HG02642 (cell line): ENCODE measurements around the gene MOV10L1.

ENCODE experiments used
- ATAC-seq: cut with Tn5 transposase; IDR thresholded peaks from one replicate; pipeline ENCODE4 v1.9.1; 2021; ENCODE audit warnings: mild to moderate bottlenecking; ENCODE audit not compliant: unreplicated experiment, poor library complexity

The MOV10L1 gene

DNA sequence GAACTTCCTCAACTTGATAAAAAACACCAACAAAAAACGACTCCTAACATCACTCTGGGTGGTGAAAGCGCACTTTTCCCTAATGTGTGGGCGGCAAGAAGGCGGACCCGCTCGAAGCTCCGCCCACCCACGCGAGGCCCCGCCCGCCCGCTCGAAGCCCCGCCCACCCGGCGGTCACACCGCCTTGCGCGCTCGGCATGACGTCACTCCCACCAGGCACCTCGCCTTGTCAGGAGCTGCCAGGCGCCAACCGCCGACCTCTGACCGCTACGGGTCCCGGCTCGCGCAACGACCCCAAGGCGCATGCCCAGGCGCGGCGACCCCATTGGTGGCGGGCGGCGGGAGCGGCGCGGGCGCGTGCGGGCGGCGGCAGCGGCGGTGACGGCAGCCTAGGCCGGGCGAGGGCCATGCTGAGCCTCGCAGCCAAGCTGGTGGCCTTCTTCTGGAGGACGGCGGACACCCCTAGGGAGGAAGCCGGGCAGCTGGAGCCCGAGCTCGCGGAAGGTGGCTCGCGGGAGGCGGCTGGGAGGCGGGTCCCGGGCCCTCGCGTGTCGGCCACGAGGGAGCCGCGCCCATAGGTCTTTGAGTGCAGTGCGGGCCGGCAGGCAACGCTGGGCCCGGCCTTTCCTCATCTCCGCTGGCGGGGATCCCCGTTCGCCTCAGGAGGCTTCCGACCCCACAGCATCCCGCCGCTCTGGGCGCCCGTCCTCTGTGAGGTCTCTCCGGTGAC lies at the start of gene MOV10L1:
TSS of gene MOV10L1 (plus strand) at position 325 of the 730 bp plus-strand sequence. CDS start at position 408, 83 bp downstream.
- no peak for ATAC-seq

DNA sequence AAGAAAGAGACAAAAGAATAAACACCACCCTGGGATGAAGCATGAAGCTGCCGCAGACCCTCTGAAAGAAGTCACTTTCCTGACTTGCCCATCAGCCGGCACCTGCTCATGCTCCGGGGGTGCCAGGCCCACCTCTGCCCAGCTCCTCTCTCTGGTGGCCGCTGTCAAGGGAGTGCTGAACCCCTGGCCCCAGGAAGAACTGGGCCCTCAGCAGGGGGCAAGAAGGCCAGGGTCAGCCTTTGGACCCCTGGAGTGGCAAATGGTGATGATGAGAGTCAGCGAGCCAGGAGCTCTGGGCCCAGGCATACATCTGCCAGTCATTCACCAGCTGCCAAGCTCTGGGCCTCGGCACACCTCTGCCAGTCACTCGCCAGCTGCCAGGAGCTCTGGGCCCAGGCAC lies 49.1 kb upstream of the MOV10L1 start:
- no peak for ATAC-seq

DNA sequence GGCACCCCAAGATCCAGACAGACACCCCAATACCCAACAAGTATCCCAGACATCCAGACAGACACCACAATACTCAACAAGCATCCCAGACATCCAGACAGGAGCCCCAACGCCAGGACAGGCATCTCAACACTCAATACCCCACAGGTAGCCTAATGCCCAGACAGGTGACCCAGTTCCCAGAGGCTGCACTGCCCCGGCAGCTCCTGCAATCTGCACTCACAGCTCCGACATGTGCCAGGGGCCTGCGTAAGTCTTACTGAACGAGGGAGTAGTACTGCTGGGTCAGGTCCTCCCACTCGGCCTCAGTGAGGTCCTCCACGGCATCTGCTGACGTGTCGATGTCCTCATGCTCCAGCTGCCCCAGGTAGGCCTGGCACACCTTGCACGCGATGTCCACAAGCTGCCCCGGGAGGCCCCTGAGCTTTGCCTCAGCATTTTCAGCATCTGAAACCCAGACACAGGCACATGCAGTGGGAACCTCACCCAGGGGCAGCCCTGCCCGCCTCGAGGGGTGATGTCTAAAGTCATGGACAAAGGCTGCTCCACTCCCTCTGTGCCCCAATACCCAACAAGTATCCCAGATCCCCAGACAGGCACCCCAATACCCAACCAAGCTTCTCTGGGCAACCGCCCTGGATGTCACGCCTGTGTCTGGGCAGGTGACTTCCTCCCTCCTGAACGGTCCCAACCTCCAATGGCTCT lies 48.3 kb upstream of the MOV10L1 start:
- ATAC-seq, result no peak

DNA sequence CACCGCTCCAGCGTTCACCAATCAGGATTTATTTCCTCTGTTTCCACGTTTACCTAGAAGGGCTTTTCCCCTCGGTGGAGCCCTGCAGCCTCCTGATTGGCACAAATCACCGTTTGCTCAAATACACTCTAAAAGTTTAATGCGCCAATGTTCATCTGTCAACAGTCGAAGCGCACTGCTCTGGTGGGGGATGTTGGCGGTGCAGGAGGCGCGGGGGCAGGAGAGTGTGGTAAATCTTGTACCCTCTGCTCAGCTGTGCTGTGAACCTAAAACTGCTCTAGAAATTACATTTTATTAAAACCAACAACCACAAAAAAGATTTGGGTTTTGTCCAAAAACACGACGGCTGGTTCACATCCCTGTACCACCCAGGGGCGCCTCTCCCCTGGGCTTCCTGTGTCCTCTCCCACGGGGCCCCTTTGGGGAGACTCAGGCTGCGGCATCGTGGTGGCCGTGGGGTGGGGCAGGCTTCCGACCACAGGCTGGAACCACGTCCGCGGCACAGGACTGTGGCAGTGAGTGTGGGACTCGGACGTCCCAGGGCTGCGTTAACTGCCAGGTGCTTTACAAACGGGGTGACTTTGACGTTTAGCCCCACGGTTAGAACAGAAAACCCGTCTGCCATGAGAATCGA lies 45.2 kb upstream of the MOV10L1 start:
- ATAC-seq, result no peak

DNA sequence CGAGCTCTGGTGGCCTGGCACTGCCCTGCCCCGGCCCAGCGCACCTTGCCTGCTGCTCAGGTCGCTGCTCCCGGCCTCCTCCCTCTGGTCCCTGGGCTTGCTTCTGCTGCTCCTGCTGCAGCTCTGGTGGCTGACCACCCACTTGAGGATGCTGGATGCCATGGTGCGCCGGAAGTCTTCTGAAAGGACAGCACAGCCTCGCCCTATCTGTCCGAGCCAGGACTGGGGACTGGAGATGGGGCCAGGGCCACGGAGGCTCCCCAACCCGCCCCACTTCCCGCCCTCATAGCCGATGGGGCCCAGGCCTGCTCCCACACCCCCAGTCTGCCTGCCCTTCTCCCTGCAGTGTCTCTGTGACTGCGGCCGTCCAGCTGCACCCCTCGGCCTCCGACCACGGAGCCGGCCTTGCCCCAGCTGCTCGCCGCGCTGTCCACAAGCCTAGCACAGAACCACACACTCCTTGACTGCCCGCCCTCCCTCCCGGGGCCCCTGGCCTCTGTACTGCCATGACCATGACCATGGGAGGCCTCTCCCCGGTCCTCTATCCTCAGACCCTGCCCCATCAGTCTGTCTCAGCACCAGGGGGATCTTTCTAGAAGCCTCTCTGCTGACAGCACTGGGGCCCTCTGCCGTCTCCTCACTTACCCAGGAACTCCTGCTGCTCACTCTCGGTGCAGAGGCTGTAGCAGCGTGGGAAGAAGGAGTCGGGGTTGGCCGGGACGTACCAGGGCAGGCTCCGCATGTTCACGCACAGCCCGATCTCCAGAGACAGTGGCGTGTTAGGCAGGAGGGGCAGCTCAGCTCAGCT lies 44.4 kb upstream of the MOV10L1 start:
- ATAC-seq, result no peak

DNA sequence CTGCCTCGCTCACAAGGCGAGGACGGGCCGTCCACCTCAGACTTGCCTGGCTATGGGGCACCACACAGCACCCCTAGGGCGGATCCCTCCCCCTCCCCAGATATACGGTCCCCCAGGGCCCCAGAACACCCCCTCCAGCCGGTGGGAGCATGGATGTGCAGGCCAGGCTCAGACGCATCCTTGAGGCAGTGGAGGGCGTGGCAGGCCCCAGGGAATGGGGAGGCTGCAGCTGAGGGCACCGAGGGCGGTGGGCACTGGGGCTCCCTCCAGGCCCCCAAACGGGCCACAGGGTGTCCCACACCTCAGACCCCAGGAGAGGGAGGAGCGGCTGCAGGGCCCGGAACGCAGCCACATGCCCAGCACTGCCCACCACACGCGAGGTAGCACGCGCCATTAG lies 43.8 kb upstream of the MOV10L1 start:
- no peak for ATAC-seq

DNA sequence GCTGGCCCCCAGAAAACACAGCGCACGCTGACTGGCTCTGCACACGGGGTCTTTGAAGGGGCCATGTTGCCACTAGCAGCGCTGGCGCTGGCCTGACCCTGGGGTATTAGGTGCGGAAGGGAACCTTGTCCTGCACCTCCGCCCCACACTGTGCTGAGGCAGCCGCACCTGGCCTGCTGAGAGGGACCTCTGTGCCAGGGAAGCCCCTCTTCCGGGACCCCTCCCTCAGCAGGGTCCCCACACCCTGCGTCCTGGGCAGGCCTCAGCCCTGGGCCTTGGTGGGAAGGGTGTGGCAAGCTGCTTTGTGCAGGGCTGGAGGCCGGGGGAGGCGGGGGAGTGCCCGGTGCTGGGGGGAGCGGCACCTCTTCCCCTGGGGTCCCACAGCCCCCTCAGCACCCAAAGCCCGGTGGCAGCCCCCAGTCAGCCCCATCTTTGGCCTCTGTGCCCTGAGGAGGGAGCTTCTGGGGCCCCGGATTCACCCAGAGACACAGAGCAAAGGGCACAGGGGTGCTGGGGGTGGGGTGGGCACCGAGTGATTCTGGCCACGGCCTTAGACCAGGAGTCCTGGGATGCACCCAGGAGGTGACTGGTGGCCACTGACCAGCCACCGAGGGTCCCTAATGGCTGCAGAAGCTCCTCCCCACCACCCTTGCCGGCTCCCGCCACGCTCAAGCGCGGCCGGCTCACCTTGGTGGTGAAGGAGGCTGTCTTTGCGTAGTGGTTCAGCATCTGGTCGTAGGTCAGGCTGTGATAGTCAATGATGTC lies 43.1 kb upstream of the MOV10L1 start:
- no peak for ATAC-seq

DNA sequence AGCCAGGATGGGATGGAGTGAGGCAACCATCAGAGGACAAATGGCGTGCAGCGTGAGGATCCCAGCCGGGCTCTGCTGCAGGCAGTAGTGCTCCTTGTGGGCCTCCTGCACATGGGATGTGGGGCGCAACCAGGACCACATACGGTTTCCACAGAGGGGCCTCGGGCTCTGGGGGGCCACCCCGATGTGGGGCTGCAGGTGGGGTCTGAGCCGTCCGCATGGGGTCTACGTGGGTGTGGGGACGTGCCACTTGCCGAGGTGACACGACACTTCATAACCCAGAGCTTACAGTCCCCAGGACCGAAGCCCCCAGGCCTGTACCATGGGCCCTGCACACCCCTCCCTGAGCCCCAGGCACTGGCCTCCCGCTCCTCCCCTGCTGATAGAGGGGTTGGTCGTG lies 42.5 kb upstream of the MOV10L1 start:
- ATAC-seq, result no peak

DNA sequence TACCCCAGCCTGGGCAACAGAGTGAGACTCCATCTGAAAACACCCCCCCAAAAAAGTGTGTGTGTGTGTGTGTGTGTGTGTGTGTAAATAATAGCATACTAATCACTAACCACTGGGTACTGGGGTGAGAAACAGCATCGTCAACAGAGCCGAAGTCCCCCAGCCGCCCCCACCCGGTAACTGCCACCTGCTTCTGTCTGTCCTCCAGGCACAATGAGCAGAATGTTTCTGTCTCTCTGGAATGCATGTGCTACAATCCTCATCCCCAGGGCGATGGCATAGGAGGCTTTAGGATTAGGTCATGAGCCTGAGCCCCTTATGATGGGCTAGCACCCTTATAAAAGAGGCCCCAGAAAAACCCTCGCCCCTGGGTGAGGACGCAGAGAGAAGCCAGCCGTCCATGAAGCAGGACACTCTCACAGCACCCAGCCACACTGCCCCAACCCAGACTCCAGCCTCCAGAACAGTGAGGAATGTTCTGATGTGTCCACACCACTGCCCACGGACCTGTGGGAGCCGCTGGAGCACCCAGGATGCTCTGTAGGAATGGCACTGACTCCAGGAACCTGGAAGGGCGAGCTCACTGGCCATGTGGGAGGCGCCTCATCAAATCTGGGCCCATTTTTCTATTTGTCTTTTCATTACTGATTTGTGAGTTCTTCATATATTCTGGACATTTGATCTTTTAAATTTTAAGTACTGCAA lies 41.6 kb upstream of the MOV10L1 start:
- ATAC-seq, result no peak

DNA sequence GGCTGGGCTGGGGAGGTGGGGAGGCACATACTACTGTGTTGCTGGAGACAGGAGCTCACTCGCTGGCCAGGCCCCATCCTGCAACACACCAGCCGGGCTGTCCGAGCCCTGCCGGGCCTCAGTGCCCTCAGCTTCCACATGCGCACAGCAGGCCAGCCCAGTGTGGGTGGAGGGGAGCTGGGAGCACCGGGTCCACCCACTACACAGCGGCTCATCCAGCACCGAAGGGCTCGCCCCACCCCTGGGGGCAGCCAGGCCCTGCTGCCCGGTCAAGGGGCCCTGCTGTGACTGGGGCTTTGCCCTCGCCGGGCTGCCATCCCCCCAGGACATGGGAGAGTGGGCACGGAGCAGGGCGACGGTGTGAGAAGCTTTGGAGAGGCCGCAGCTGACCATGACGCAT lies 41.0 kb upstream of the MOV10L1 start:
- ATAC-seq, result no peak

DNA sequence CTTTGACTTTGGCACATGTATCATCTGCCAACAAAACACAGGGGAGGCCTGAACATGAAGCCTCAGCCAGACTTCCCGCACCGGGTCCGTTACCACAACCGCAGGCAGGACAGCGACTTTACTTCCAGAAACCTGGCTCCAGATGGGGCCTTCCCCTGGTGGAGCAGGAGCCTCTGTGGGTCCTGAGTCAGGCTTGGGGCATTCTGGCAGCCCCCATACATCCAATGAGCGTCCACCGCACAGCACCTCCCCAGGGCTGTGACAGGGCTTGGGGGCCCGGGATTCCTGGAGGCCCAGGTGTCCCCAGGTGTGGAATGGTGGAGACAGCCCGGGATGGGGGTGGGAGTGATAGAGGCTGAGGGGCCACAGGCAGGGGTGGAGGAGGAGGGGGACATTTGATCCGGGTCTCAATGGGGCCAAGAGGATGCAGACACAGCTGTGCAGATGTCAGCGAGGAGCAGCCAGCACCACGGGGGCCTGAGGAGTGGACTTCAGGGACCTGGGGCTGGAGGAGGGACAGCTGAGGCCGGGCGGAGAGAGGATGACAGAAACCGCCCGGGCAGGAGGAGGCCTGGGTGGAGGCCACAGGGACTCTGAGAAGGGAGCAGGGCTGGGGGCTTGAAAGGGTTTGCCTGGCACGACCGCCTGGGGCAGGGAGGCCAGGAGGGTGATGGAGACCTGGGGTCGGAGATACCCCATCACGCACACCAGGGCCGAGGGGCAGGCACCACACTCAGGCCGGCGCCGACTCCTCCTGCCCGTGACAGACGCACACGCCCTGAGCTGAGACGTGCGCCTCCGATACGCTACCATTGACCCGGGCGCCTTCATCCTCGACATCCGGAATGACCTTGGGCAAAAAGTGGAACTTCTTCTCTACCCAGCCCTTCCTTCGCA lies 40.3 kb upstream of the MOV10L1 start:
- no peak for ATAC-seq

DNA sequence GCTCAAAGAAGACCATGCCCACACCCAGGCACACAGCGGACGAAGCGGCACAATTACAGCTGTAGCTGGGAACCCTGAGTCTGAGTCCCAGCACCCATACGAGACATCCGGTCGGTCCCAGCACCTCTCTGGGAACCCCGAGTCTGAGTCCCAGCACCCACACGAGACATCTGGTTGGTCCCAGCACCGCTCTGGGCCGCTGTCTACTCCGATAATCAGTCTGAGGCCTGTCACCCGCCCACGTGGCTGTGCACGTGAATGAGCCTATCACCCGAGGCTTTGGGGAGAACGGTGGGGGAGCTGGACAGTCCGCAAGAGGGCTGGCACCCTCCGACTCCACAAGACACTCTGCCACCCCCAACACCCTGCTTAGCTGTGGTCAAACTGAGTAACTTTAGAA lies 37.9 kb upstream of the MOV10L1 start:
- ATAC-seq, result no peak

DNA sequence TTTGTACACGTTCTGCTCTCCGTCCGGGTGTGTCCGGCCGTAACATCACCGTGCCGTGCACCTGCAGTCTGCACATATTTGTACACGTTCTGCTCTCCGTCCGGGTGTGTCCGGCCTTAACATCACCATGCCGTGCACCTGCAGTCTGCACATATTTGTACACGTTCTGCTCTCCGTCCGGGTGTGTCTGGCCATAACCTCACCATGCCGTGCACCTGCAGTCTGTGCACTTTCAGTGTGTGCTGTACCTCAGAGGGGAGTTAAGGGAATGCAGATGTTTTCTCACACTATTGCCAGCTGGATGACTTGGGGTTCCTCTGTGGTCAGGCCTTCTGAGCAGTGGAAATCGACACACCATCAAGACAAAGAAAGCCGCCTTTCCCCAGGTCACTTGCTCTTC lies 35.9 kb upstream of the MOV10L1 start:
- ATAC-seq, result no peak

DNA sequence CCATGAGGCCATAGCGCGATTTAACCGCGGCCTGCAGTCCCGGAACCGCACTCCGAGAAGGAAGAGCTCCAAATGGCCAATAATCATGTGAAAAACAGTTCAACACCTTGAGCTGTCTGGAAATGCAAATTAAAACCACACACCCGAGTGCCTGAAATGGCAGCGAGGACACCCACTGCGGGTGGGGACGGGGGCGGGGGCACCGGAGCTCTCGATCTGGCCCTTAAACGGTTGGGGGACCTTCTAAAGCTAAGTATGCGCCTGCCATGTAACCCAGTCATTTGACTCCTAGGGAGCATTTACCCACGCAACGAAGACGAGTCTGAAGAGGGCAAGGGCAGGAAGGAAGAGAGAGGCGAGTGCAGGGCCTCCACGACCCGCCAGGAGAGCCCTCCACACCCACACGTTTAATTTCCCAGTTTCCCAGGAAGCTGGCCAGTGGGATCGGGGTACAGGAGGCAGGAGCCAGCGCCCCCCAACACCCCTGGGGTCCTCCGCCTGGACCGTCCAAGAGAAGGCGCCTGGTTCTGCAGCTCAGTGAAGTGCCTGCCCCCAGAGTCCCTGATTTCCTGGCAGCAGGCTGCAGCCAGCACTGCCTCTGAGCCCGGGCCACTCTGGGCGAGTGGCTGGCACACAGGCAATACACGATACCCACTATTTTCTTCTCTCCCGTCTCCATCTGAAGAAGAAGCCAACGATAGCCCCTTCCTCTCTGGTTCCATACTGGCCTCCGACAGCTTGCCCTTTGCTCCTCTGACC lies 33.4 kb upstream of the MOV10L1 start:
- no peak for ATAC-seq

DNA sequence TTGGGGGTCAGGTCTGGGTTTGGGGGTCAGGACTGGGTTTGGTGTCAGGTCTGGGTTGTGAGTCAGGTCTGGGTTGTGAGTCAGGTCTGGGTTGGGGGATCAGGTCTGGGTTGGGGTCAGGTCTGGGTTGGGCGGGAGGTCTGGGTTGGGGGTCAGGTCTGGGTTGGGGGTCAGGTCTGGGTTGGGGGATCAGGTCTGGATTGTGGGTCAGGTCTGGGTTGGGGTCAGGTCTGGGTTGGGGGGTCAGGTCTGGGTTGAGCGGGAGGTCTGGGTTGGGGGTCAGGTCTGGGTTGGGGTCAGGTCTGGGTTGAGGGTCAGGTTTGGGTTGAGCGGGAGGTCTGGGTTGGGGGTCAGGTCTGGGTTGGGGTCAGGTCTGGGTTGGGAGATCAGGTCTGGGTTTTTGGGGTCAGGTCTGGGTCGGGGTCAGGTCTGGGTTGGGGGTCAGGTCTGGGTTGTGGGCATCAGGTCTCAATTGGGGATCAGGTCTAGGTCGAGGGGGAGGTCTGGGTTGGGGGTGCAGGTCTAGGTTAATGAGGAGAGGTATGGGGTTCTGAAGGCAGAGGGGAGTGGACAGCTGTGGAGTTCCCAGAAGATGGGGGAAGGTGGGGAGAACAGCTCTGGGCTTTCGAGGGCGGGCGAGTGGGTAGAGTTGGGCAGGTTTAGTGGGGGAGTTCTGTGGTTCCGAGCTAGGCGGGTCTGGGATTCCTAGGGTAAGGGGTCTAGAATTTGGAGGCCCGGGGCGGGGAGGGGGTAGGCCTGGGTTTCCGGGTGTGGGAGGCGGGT lies 32.3 kb upstream of the MOV10L1 start:
- no peak for ATAC-seq

DNA sequence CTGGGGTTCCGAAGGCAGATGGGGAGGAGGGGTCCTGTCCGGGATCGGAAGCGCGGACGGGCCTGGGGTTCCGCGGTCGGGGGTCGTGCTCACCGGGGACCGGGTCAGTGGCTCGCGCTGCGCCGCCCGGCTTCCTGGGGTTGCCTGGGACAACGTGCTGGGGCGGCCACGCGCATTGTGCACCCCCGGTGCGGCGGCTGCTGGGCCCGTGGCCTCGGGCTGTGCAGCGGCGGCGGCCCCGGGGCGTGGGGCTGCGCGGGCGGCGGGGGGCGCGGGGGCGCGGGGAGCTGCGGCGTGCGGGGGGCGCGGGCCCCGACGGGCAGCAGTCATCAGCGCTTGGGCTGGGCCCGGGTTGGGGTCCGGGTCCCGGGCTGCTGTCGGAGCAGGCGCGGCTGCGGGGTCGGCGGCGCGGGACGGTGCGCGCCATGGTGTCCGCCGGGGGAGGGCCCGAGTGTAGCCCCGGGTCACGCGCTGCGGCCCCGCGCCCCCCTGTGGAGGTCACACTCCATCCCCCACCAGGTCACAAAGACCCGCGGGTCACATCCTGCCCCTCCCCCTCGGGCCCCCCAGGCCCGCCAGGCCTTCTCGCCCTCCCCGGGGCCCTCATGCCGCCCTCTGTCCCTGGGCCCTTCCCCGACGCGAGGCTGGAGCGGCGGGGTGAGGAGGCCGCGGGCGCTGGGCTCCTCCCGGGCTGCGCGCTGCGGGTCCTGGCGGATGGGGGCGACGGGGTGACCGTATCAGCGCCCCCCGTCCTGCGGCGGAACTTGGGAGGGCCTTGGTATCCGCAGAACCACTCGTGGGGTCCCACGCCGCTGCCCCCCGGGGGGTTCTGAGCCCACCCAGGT lies 31.5 kb upstream of the MOV10L1 start, which contains the start of gene TTLL8:
TSS of gene TTLL8 (minus strand) at position 238 of the 845 bp plus-strand sequence.
- ATAC-seq, result no peak
